SJSA1 (cell line): ENCODE data around the gene EML6. TPM values are rescaled to one million over a fixed set of nuclear protein-coding genes. Genes with fewer than 3 reads are reported as not detected.

Experiments used
- DNase-seq, 2 experiments: peaks; one replicate each; pipeline ENCODE4 v3.0.0-alpha.2; 2015 to 2020; ENCODE audit warnings: low spot score in 2 of 2, low read depth in 1 of 2
- H3K27ac ChIP-seq: fragments of 250-450 bp; sonication (Bioruptor Pico); 2 replicates; pipeline ENCODE4 v1.5.1; 2020; ENCODE audit warnings: mild to moderate bottlenecking, moderate library complexity
- H3K27me3 ChIP-seq: fragments of 250-450 bp; sonication (Bioruptor Pico); replicated peaks from 2 replicates; pipeline ENCODE4 v1.5.1; 2020; ENCODE audit warnings: mild to moderate bottlenecking, moderate library complexity
- H3K36me3 ChIP-seq: fragments of 250-450 bp; sonication (Bioruptor Pico); 2 replicates; pipeline ENCODE4 v1.5.1; 2020; ENCODE audit warnings: mild to moderate bottlenecking
- H3K4me1 ChIP-seq: fragments of 250-450 bp; sonication (Bioruptor Pico); replicated peaks from 2 replicates; pipeline ENCODE4 v1.6.1; 2021; ENCODE audit warnings: mild to moderate bottlenecking
- H3K4me3 ChIP-seq: fragments of 250-450 bp; sonication (Bioruptor Pico); 2 replicates; pipeline ENCODE4 v1.5.1; 2020; ENCODE audit warnings: mild to moderate bottlenecking
- H3K9me3 ChIP-seq: fragments of 250-450 bp; sonication (Bioruptor Pico); replicated peaks from 2 replicates; pipeline ENCODE4 v1.5.1; 2020; ENCODE audit warnings: mild to moderate bottlenecking
- total RNA-seq: library from RNA; depleted of rRNA; stranded (reverse); fragments of >200 nt; shearing (Covaris generic); gene quantifications from 2 replicates; pipeline ENCODE4 v1.2.3, GENCODE V29; 2014

The EML6 gene
- total RNA-seq, 1 experiment from 2014 or later: 1.3 TPM

DNA sequence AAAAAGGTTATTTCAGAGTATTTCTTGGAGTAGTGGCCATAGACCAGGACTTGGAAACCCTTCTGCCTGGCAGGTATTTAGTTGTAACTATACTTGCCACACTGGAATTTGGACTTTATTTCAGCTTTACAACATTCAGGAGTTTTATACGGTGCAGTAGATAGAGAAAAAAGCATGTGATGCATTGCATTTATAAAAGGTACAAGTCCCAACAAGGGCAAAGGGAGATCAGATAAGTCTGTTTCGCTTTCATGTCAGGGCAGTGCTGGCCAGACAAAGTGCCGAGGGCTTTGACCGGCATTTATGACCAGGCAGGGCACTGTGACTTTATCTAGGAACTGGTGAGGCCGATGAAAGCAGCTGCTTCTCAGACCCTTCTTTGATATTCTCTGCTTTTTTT, 181.4 kb downstream of the EML6 start:
- no peak overlapping the region for H3K4me3 ChIP-seq
- H3K27ac ChIP-seq: peak overlapping the region; percentile 71
- no peak for DNase-seq
- no peaks in the 10 kb centered on the region for H3K27me3 ChIP-seq
- peaks cover 24% of the 10 kb centered on the region for H3K4me1 ChIP-seq
- H3K36me3 ChIP-seq: no peaks in the 10 kb centered on the region
- H3K9me3 ChIP-seq: no peaks in the 10 kb centered on the region

DNA sequence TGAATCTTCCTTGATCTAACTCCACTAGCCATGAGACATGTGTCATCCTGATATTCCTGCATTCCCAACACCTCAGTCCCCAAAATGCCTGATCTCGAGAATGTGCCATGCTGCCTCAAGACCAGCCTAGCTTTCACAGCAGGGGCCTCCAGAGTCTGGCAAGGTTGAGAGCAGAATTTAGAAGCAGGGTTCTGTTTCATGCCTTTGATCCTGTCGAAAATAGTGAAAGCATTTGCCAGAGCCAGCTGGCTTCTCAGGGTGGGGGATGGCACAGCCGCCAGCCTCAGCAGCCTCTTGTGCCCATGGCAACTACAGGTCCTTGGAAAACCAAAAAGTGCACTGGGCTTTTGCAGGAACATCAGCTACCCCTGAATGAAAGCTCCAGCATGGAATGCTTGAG, 183.3 kb downstream of the EML6 start:
- H3K9me3 ChIP-seq: no peaks in the 10 kb centered on the region
- no peak overlapping the region for H3K27ac ChIP-seq
- H3K4me1 ChIP-seq: peaks cover 24% of the 10 kb centered on the region

DNA sequence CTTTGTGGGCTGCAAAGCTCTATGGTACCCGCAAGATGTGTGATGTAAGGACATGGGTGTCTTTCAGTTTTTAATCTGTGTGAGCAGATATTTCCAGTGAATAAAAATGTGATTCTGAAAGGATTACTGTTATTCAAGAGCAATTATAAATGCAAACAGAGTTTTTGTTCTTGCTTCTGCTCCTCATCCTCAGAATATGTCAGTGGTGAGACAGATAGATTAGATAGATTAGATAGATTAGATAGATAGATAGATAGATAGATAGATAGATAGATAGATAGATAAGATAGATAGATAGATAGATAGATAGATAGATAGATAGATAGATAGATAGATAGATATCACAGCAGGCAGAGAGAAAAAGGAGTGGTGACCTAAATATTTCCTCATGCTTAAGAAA, 184.2 kb downstream of the EML6 start:
- H3K4me3 ChIP-seq: no peak overlapping the region
- DNase-seq: no peak
- H3K27ac ChIP-seq: no peak overlapping the region
- no peaks in the 10 kb centered on the region for H3K9me3 ChIP-seq
- H3K36me3 ChIP-seq: no peaks in the 10 kb centered on the region
- H3K4me1 ChIP-seq: peaks cover 24% of the 10 kb centered on the region
- no peaks in the 10 kb centered on the region for H3K27me3 ChIP-seq

More for the DNA sequence above, 183.3 kb downstream of the EML6 start:
- Histone ChIP-seq H3K36me3 (no peaks in the 10 kb centered on the region), H3K27me3 (no peaks in the 10 kb centered on the region), H3K4me3 (no peak overlapping the region)
- DNase-seq: no peak

DNA sequence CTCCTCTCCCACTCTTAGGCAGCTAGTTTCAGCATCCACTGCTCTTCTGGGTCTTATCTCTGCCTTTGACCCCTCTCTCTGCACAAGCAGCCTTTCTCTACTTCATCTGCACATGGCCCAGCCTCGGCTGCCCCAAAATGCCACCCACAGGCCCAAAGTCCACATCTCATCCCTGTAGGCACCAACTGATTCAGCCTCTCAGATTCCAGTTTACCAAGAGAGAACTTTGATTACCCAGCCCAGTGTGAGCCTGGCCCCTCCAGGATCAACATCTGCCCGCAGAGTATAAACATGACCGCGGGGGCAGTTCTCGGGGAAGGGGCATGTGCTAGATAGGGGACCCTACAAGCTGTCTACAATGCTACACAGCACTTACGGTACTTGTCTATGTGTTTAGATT, 185.1 kb downstream of the EML6 start:
- Histone ChIP-seq H3K27ac (no peak overlapping the region), H3K27me3 (no peaks in the 10 kb centered on the region), H3K36me3 (no peaks in the 10 kb centered on the region), H3K4me1 (peaks cover 16% of the 10 kb centered on the region), H3K9me3 (no peaks in the 10 kb centered on the region), H3K4me3 (no peak overlapping the region)
- DNase-seq: no peak

DNA sequence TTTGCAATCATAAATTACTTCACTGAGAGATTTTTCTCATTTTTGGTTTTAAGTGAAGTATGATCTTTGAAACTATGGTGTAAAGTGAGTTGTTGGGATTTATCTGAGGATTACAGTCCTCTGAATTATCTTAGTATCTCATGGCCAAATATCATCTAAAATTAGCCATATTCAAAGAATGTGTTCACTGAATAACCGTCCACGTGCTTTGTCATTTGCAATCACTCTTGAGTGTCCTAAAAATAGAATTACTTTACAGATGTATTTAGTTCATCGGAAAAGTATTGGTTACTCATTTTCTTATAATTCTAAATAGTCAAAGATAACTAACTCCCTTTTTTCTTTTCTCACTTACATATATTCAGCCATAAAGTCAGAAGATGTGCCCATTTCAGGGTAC, 185.5 kb downstream of the EML6 start:
- DNase-seq: no peak
- Histone ChIP-seq H3K36me3 (no peaks in the 10 kb centered on the region), H3K9me3 (no peaks in the 10 kb centered on the region), H3K4me3 (no peak overlapping the region), H3K4me1 (peaks cover 11% of the 10 kb centered on the region), H3K27me3 (no peaks in the 10 kb centered on the region), H3K27ac (no peak overlapping the region)

DNA sequence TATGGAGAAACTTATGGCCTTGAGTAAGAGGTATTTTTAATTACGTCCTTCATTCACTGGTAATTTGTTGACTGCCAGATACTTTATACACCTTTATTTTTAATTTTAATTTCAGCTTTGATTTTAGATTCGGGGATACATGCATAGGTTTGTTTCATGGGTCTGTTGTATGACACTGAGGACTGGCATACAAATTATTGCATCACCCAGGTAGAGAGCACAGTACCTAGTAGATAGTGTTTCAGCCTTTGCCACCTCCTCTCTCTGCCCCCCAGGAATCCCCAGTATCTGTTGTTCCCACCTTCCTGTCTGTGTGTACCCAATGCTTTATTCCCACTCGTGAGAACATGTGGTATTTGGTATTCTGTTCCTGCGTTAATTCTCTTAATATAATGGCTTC, 188.8 kb downstream of the EML6 start:
- Histone ChIP-seq H3K36me3 (no peaks in the 10 kb centered on the region), H3K4me3 (no peak overlapping the region), H3K27ac (no peak overlapping the region), H3K4me1 (no peaks in the 10 kb centered on the region), H3K9me3 (no peaks in the 10 kb centered on the region), H3K27me3 (no peaks in the 10 kb centered on the region)
- no peak for DNase-seq

DNA sequence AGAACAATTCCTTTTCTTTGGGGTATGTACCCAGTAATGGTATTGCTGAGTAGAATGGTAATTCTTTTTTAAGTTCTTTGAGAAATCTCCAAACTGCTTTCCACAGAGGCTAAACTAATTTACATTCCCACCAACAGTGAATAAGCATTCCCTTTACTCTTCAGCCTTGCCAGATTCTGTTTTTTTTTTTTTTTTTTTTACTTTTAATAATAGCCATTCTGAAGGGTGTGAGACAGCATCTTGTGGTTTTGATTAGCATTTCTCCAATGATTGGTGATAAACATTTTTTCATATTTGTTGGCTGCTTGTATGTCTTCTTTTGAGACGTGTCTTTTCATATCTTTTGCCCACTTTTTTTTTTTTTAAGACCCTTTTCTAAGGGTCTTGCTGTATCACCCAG, 189.4 kb downstream of the EML6 start:
- Histone ChIP-seq H3K4me1 (no peaks in the 10 kb centered on the region), H3K36me3 (no peaks in the 10 kb centered on the region), H3K9me3 (no peaks in the 10 kb centered on the region), H3K27me3 (no peaks in the 10 kb centered on the region), H3K4me3 (no peak overlapping the region), H3K27ac (no peak overlapping the region)
- DNase-seq: no peak

DNA sequence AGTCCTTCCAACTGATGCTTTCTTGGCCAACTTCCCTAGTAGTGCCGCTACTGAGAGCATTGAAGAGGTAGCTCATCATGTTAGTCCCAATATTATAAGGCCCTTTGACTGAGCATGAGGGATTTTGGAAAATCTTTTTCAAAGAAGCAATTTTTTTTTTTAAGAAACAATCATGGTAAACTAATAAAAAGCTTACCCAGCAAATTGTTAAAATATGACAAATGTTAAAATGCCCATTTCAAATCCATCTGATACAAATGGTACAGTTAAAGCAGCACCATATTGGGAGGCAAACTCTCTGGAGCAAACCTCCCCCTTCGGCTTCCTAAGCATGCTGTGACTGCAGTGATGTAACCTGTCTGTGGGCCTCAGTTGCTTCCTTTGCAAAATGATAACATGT, 191.2 kb downstream of the EML6 start:
- Histone ChIP-seq H3K4me1 (no peaks in the 10 kb centered on the region), H3K27me3 (no peaks in the 10 kb centered on the region)
- DNase-seq: no peak

DNA sequence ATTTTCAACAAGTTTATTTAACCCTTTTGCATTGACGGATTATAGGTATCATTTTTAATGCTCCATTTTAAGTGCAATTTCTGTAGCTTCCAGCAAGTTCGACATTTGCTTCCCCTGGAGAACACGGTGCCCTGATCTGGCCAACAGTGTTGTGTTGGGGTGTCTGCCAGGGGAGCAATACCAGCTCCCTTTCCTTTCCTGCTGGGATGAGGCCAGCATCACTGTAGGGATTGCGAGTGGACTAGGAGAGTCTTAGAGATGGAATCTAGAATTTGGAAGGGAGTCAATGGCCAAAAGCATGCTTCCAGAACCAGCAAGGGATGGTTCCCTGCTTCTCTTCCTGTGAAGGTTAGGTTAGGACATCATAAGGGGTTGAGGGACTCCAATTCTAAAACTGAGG, 191.6 kb downstream of the EML6 start:
- no peaks in the 10 kb centered on the region for H3K4me1 ChIP-seq
- no peaks in the 10 kb centered on the region for H3K27me3 ChIP-seq
- H3K9me3 ChIP-seq: no peaks in the 10 kb centered on the region
- no peaks in the 10 kb centered on the region for H3K36me3 ChIP-seq
- no peak overlapping the region for H3K4me3 ChIP-seq
- no peak for DNase-seq
- H3K27ac ChIP-seq: no peak overlapping the region

More for the DNA sequence above, 191.2 kb downstream of the EML6 start:
- H3K9me3 ChIP-seq: no peaks in the 10 kb centered on the region
- H3K27ac ChIP-seq: no peak overlapping the region
- H3K36me3 ChIP-seq: no peaks in the 10 kb centered on the region
- H3K4me3 ChIP-seq: no peak overlapping the region

DNA sequence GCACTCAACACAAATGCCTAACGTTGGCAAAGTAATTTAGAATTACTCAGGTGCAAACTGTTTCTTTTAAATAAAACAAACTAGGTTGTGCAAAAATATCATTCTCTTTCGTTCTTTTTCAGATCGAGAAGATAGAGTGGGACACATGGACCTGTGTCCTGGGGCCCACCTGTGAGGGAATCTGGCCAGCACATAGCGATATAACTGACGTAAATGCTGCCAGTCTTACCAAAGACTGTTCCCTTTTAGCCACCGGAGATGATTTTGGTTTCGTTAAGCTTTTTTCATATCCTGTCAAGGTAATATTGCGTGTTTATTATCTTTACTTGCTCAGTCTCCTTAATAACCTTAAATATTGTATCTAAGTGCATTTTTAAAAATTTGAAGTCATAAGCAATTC, 193.2 kb downstream of the EML6 start:
- H3K9me3 ChIP-seq: no peaks in the 10 kb centered on the region
- DNase-seq: no peak
- no peak overlapping the region for H3K4me3 ChIP-seq
- no peaks in the 10 kb centered on the region for H3K4me1 ChIP-seq
- no peaks in the 10 kb centered on the region for H3K27me3 ChIP-seq
- no peaks in the 10 kb centered on the region for H3K36me3 ChIP-seq
- H3K27ac ChIP-seq: no peak overlapping the region

DNA sequence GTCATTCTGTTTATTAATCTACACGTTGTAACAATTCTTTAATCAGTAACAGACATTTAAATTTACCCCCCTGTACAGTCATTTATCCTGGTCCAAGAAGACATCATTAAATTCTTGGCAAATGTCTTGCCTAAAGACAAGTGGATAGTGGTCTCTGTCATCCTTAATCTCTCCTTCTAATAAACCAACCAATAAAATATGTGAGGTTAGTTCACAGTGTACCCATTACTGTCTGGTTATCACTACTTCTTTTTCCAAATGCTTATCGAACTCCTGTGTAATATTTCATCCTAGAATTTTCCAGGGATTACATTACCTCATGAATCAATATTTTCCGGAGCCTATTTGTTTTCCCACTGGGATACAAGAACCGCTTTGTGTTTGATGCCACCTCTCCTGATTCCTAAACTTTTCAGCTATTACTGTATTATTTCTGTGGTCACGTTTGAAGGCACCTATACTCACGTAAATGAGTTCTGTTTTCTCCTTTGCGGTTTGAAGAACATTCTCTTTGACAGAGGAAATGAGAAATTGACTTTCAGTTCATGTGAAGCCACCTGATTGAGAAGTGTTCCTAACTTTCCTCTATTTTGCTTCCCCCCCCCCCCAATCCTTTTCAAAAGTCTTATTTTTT, 195.3 kb downstream of the EML6 start:
- DNase-seq: no peak
- Histone ChIP-seq H3K36me3 (no peaks in the 10 kb centered on the region), H3K27me3 (no peaks in the 10 kb centered on the region), H3K9me3 (no peaks in the 10 kb centered on the region), H3K27ac (no peak overlapping the region), H3K4me1 (no peaks in the 10 kb centered on the region), H3K4me3 (no peak overlapping the region)

DNA sequence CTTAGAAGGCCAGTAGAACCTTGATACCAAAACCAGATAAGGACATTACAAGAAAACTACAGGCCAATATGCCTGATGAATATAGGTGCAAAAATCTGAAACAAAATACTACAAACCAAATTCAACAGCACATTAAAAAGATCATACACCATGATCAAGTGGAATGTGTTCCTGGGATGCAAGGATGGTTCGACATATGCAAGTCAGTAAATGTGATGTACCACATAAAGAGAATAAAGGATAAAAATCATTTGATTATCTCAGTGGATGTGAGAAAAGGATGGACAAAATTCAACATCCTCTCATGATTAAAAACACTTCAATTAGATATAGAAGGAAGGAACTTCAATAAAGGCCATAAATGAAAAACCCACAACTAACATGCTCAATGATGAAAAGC, 197.2 kb downstream of the EML6 start:
- Histone ChIP-seq H3K4me1 (no peaks in the 10 kb centered on the region), H3K4me3 (no peak overlapping the region), H3K27ac (no peak overlapping the region)

DNA sequence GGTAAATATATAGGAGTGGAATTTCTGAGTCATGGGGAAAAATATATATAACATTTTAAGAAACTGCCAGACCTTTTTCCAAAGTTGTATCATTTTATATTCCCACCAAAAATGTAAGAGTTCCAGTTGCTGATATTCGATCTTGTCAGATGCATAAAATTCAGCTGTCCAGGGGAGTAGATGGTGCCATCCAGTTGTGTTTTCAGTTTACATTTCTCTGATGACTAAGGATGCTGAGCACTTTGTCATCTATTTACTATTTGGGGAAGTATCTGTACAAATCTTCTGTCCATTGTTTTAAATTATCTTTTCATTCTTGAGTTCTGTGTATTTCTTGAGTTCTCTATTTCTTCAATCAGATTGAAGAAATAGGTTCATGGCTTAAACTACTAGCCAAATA, 200.7 kb downstream of the EML6 start:
- Histone ChIP-seq H3K36me3 (no peaks in the 10 kb centered on the region), H3K4me3 (no peak overlapping the region), H3K4me1 (no peaks in the 10 kb centered on the region), H3K9me3 (no peaks in the 10 kb centered on the region), H3K27ac (no peak overlapping the region), H3K27me3 (no peaks in the 10 kb centered on the region)
- DNase-seq: no peak

More for the DNA sequence above, 197.2 kb downstream of the EML6 start:
- DNase-seq: no peak
- H3K27me3 ChIP-seq: no peaks in the 10 kb centered on the region
- no peaks in the 10 kb centered on the region for H3K9me3 ChIP-seq
- no peaks in the 10 kb centered on the region for H3K36me3 ChIP-seq

DNA sequence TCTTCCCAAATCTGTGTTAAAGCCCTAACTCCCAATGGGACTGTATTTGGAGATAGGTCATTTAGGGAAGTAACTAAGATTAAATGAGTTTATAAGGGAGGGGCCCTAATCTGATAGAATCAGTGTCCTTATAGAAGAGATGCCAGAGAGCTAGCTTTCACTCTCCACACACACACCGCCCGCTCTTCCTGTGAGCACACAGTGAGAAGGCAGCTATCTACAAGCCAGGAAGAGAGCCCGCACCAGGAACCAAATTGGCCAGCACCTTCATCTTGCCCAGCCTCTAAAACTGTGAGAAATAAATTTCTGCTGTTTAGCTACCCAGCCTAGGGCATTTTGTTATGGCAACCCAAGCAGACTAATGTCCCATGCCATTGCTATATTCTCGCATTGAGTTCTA, 201.6 kb downstream of the EML6 start:
- no peak for DNase-seq
- no peaks in the 10 kb centered on the region for H3K27me3 ChIP-seq
- H3K4me3 ChIP-seq: no peak overlapping the region
- H3K36me3 ChIP-seq: no peaks in the 10 kb centered on the region
- no peaks in the 10 kb centered on the region for H3K4me1 ChIP-seq
- H3K9me3 ChIP-seq: no peaks in the 10 kb centered on the region
- no peak overlapping the region for H3K27ac ChIP-seq

DNA sequence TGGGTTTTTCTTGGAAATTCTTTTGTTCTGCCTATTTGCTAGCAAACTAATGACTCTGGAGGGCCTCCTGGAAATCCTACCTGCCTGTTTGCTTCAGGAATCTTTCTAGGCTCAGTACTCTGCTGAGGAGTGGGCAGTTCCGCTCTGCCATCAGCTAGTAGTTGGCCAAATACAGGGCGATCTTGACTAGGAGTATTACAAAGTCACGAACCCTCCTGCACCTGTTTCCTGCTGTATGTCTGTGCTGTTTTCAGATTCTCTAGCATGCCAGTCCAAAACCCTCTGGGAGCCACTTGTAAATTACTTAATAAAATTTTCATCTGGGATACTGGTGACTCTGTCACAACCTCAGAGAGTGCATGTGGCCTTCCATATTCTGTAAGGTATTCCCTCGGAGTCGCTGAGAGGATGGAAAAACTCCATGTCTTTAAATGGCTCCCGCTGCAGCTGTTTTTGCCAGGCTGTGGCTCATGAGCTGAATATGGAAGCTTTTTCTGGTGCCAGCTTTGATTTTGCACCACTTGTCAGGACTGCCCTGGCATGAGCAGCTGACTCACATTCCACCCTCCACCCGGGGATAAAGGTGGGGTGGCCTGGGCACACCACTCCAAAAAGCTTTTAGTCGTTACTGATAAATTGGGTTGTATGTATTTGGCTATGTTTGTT, 203.8 kb downstream of the EML6 start:
- Histone ChIP-seq H3K4me1 (no peaks in the 10 kb centered on the region), H3K4me3 (no peak overlapping the region), H3K27me3 (no peaks in the 10 kb centered on the region), H3K27ac (no peak overlapping the region), H3K9me3 (no peaks in the 10 kb centered on the region; the same call in 1 of the 2 replicates), H3K36me3 (no peaks in the 10 kb centered on the region)
- DNase-seq: no peak
